WTC11 (cell line): ENCODE data around the gene FGD6. TPM values are rescaled to one million over a fixed set of nuclear protein-coding genes. Genes with fewer than 3 reads are reported as not detected.

Source experiments
- ATAC-seq: fragments of 200-7000 bp; cut with Tn5 transposase; 2 replicates; pipeline ENCODE4 v1.10.0; 2021; ENCODE audit warnings: mild to moderate bottlenecking, moderate library complexity
- CTCF ChIA-PET: fragments of 300-600 bp; sonication (Branson Sonifier 250); formaldehyde crosslinking; loops from one replicate; lab custom pipeline; 2021; ENCODE audit warnings: antibody characterized with exemption; lab: Charles Lee
- POLR2A ChIA-PET: fragments of 350-600 bp; sonication (Branson Sonifier 250); formaldehyde crosslinking; loops from one replicate; lab custom pipeline; 2021; ENCODE audit warnings: antibody characterized with exemption; lab: Charles Lee
- DNase-seq: peaks from one replicate; pipeline ENCODE4 v3.0.0; 2021; ENCODE audit warnings: low spot score
- H3K27ac Mint-ChIP-seq: 2 replicates; pipeline ENCODE4 v1.8.0; 2021; ENCODE audit warnings: mixed read lengths
- H3K27me3 Mint-ChIP-seq: 2 replicates; pipeline ENCODE4 v1.8.0; 2021; ENCODE audit warnings: low read depth, mild to moderate bottlenecking, moderate library complexity, mixed read lengths
- H3K36me3 Mint-ChIP-seq: 2 replicates; pipeline ENCODE4 v1.8.0; 2021; ENCODE audit warnings: mixed read lengths
- H3K4me1 Mint-ChIP-seq: 2 replicates; pipeline ENCODE4 v1.8.0; 2022; ENCODE audit warnings: mixed read lengths
- H3K4me3 Mint-ChIP-seq: 2 replicates; pipeline ENCODE4 v1.8.0; 2021; ENCODE audit warnings: mild to moderate bottlenecking, moderate library complexity, mixed read lengths
- H3K9me3 Mint-ChIP-seq: 2 replicates; pipeline ENCODE4 v1.8.0; 2021; ENCODE audit warnings: mixed read lengths
- AFF4 ChIP-seq: sonication (generic); formaldehyde crosslinking; IDR thresholded peaks from 2 replicates; pipeline ENCODE4 v1.8.1; 2023; ENCODE audit warnings: mild to moderate bottlenecking, missing genetic modification reagents, borderline replicate concordance
- ATF1 ChIP-seq: sonication (generic); formaldehyde crosslinking; IDR thresholded peaks from 2 replicates; pipeline ENCODE4 v1.8.1; 2023; ENCODE audit warnings: mild to moderate bottlenecking, moderate library complexity, missing genetic modification reagents
- ATF2 ChIP-seq: sonication (generic); formaldehyde crosslinking; IDR thresholded peaks from 2 replicates; pipeline ENCODE4 v1.8.1; 2022; ENCODE audit warnings: low read depth, missing genetic modification reagents, borderline replicate concordance
- CREM ChIP-seq: sonication (generic); formaldehyde crosslinking; IDR thresholded peaks from 2 replicates; pipeline ENCODE4 v1.8.1; 2022; ENCODE audit warnings: mild to moderate bottlenecking, missing genetic modification reagents, moderate library complexity
- CTCF ChIP-seq: fragments of 200-600 bp; IDR thresholded peaks from 2 replicates; pipeline ENCODE4 v1.8.0; 2022; ENCODE audit warnings: antibody characterized with exemption
- E2F5 ChIP-seq: sonication (generic); formaldehyde crosslinking; IDR thresholded peaks from 2 replicates; pipeline ENCODE4 v1.8.1; 2022; ENCODE audit warnings: mild to moderate bottlenecking, moderate library complexity, missing genetic modification reagents
- ERG ChIP-seq: fragments of 250-450 bp; sonication (Bioruptor Pico); IDR thresholded peaks from 2 replicates; pipeline ENCODE4 v1.8.0; 2021; ENCODE audit warnings: mild to moderate bottlenecking
- ETV6 ChIP-seq: sonication (generic); formaldehyde crosslinking; IDR thresholded peaks from 2 replicates; pipeline ENCODE4 v1.8.1; 2022; ENCODE audit warnings: mild to moderate bottlenecking, missing genetic modification reagents
- FOXP4 ChIP-seq: sonication (generic); formaldehyde crosslinking; IDR thresholded peaks from 2 replicates; pipeline ENCODE4 v1.8.0; 2022; ENCODE audit warnings: mild to moderate bottlenecking, missing genetic modification reagents
- JAZF1 ChIP-seq: fragments of 250-450 bp; sonication (Bioruptor Pico); IDR thresholded peaks from 2 replicates; pipeline ENCODE4 v1.9.0; 2021; ENCODE audit warnings: moderate library complexity, mild to moderate bottlenecking, inconsistent platforms
- KAT7 ChIP-seq: sonication (generic); formaldehyde crosslinking; IDR thresholded peaks from 2 replicates; pipeline ENCODE4 v1.8.1; 2023; ENCODE audit warnings: missing genetic modification reagents, mild to moderate bottlenecking, borderline replicate concordance
- NFE2L1 ChIP-seq: sonication (generic); formaldehyde crosslinking; IDR thresholded peaks from 2 replicates; pipeline ENCODE4 v1.8.1; 2023; ENCODE audit warnings: missing genetic modification reagents
- NR3C1 ChIP-seq: sonication (generic); formaldehyde crosslinking; conservative IDR thresholded peaks from 2 replicates; pipeline ENCODE4 v1.8.1; 2023; ENCODE audit warnings: low read depth, mild to moderate bottlenecking, missing genetic modification reagents
- PREB ChIP-seq: sonication (generic); formaldehyde crosslinking; IDR thresholded peaks from 2 replicates; pipeline ENCODE4 v1.8.1; 2022; ENCODE audit warnings: mild to moderate bottlenecking, missing genetic modification reagents, moderate library complexity, borderline replicate concordance
- TEAD4 ChIP-seq: sonication (generic); formaldehyde crosslinking; IDR thresholded peaks from 2 replicates; pipeline ENCODE4 v1.8.0; 2022; ENCODE audit warnings: mild to moderate bottlenecking, missing genetic modification reagents
- TP53 ChIP-seq: sonication (generic); formaldehyde crosslinking; IDR thresholded peaks from 2 replicates; pipeline ENCODE4 v1.8.1; 2023; ENCODE audit warnings: mild to moderate bottlenecking, missing genetic modification reagents
- ZNF232 ChIP-seq: sonication (generic); formaldehyde crosslinking; IDR thresholded peaks from 2 replicates; pipeline ENCODE4 v1.8.0; 2022; ENCODE audit warnings: mild to moderate bottlenecking, missing genetic modification reagents
- ZNF396 ChIP-seq: fragments of 250-450 bp; sonication (Bioruptor Pico); IDR thresholded peaks from 2 replicates; pipeline ENCODE4 v1.8.0; 2021; ENCODE audit warnings: mild to moderate bottlenecking, moderate library complexity, borderline replicate concordance
- ZNF416 ChIP-seq: fragments of 250-450 bp; sonication (Bioruptor Pico); IDR thresholded peaks from 2 replicates; pipeline ENCODE4 v1.9.0; 2021; ENCODE audit warnings: mild to moderate bottlenecking, inconsistent platforms
- total RNA-seq: library from RNA; stranded (reverse); gene quantifications from 3 replicates; pipeline ENCODE4 v1.2.3, GENCODE V29; 2021

The FGD6 gene
- total RNA-seq, 1 experiment from 2014 or later: 28.2 TPM

- TF ChIP-seq PREB (CRISPR knock-in tag): no peak
- no peak for TF ChIP-seq KAT7 (CRISPR knock-in tag)
- no peak for TF ChIP-seq TEAD4
- TF ChIP-seq ATF2 (CRISPR knock-in tag): no peak
- TF ChIP-seq ZNF232 (CRISPR knock-in tag): no peak
- TF ChIP-seq FOXP4: no peak
- no peak for TF ChIP-seq ETV6 (CRISPR knock-in tag)
- no peak for TF ChIP-seq TP53 (CRISPR knock-in tag)
- no peak for TF ChIP-seq NFE2L1
- TF ChIP-seq, all 79 proteins: peak for 0
These were observed 109.9 kb downstream of the FGD6 start (continued) for GRCh38 chr12:95107362-95107761.

- Mint-ChIP-seq H3K36me3 (peaks cover 32% of the 10 kb centered on the region), H3K4me1 (no peaks in the 10 kb centered on the region), H3K4me3 (no peak overlapping the region), H3K9me3 (no peaks in the 10 kb centered on the region)
- CTCF ChIA-PET: interaction anchor here (0.7 to 0.9 kb wide), 2 partner anchors 9 to 12 kb away, joined by 3 read pairs; no protein-coding TSS in a partner anchor
- no peak for DNase-seq
- POLR2A ChIA-PET: no interaction called here
- no peak for TF ChIP-seq ZNF396 (CRISPR knock-in tag)
- TF ChIP-seq, all 79 proteins: peak for 0
- H3K27ac Mint-ChIP-seq: no peak overlapping the region
- no peaks in the 10 kb centered on the region for H3K27me3 Mint-ChIP-seq
- no peak for ATAC-seq
These were observed 111.7 kb downstream of the FGD6 start for GRCh38 chr12:95105540-95105939.

- ATAC-seq: no peak
- H3K27ac Mint-ChIP-seq: no peak overlapping the region
- POLR2A ChIA-PET: no interaction called here
- CTCF ChIA-PET: no interaction called here
- H3K36me3 Mint-ChIP-seq: peaks cover 32% of the 10 kb centered on the region
- no peaks in the 10 kb centered on the region for H3K27me3 Mint-ChIP-seq
- no peak for DNase-seq
- no peak overlapping the region for H3K4me3 Mint-ChIP-seq
- no peaks in the 10 kb centered on the region for H3K4me1 Mint-ChIP-seq
- no peaks in the 10 kb centered on the region for H3K9me3 Mint-ChIP-seq
- TF ChIP-seq ATF1 (no peak), CREM (CRISPR knock-in tag) (no peak), ERG (CRISPR knock-in tag) (no peak), E2F5 (no peak), NR3C1 (no peak), TEAD4 (no peak), CTCF (no peak), AFF4 (CRISPR knock-in tag) (no peak), JAZF1 (CRISPR knock-in tag) (no peak), ZNF416 (CRISPR knock-in tag) (no peak)
These were observed 112.3 kb downstream of the FGD6 start for GRCh38 chr12:95104919-95105452.
